Transverse colon (tissue), 4 donors: ENCODE measurements around the gene PLIN5. TPM values are rescaled to one million over a fixed set of nuclear protein-coding genes. Genes with fewer than 3 reads are reported as not detected.
"Not testable (repeated sequence)": the region's sequence is repeated elsewhere in the genome, so short reads cannot be mapped to it uniquely, and the experiment has no call there.

Experiments
- DNase-seq: peaks from one replicate; pipeline ENCODE4 v3.0.0-alpha.2; 2019
- H3K27ac ChIP-seq, 4 donors: fragments of 200-600 bp; sonication (generic); 2 replicates each; pipeline ENCODE4 v1.5.1; 2016 to 2018; ENCODE audit warnings: inconsistent platforms in 4 of 4
- H3K27me3 ChIP-seq: fragments of 200-600 bp; sonication (generic); 2 replicates; pipeline ENCODE4 v1.5.1; 2017; ENCODE audit warnings: inconsistent platforms
- H3K36me3 ChIP-seq, 4 donors: fragments of 200-600 bp; sonication (generic); 2 replicates each; pipeline ENCODE4 v1.5.1; 2017 to 2019; ENCODE audit warnings: inconsistent platforms in 4 of 4
- H3K4me1 ChIP-seq, 4 donors: fragments of 200-600 bp; sonication (generic); 2 replicates each; pipeline ENCODE4 v1.5.1; 2017 to 2020; ENCODE audit warnings: inconsistent platforms in 4 of 4
- H3K4me3 ChIP-seq, 4 donors: fragments of 200-600 bp; sonication (generic); 1 replicate in 1 of 4; 2 replicates in 3 of 4; pipeline versions ENCODE4 v1.5.1 to v1.6.1; 2017 to 2019; ENCODE audit warnings: inconsistent platforms in 4 of 4
- H3K9me3 ChIP-seq, 2 donors: fragments of 200-600 bp; sonication (generic); 2 replicates each; pipeline ENCODE4 v1.5.1; 2017 to 2019; ENCODE audit warnings: inconsistent platforms in 2 of 2
- CTCF ChIP-seq, 5 experiments: fragments of 200-600 bp in 3 of 5; fragments of 450-650 bp in 2 of 5; sonication (generic) in 3 of 5; IDR thresholded peaks; 1 replicate in 2 of 5; 2 replicates in 3 of 5; pipeline ENCODE4 v1.5.1; 2016 to 2017; ENCODE audit warnings: antibody characterized with exemption in 5 of 5, inconsistent platforms in 3 of 5, mild to moderate bottlenecking in 2 of 5, moderate library complexity in 1 of 5
- EP300 ChIP-seq: sonication (generic); formaldehyde crosslinking; IDR thresholded peaks from one replicate; pipeline ENCODE4 v1.6.1; 2017; ENCODE audit warnings: antibody characterized with exemption, low read depth
- POLR2A ChIP-seq: fragments of 450-650 bp; IDR thresholded peaks from one replicate; pipeline ENCODE4 v1.6.1; 2016; ENCODE audit warnings: antibody characterized with exemption, mild to moderate bottlenecking, moderate library complexity
- POLR2AphosphoS5 ChIP-seq, 3 donors: sonication (generic); formaldehyde crosslinking; IDR thresholded peaks; one replicate each; pipeline ENCODE4 v1.6.1; 2016; ENCODE audit warnings: antibody characterized with exemption in 3 of 3
- WGBS, 2 donors: methylation state at CpG; one replicate each; pipeline ENCODE4 v1.1.5; 2018; ENCODE audit warnings: low coverage in 1 of 2; 5-methylcytosine and 5-hydroxymethylcytosine counted together
- in situ Hi-C, 4 donors: fragments of 200-750 bp; cut with MboI; loops; one replicate each; pipeline versions ENCODE4 v1.15.0 to v1.15.1; 2017; ENCODE audit warnings: low sequenced_read_pairs in 3 of 4, low pct_ligation_motif_present in 1 of 4, low pct_unique_long_range_greater_than_20kb in 1 of 4
- intact Hi-C: fragments of 100-400 bp; cut with DNase I; formaldehyde crosslinking; loops from one replicate; pipeline ENCODE4 v1.15.1; 2023; ENCODE audit warnings: low total_unique reads
- total RNA-seq, 4 donors: library from RNA; depleted of rRNA; stranded (reverse); fragments of >200 nt; gene quantifications; one replicate each; pipeline ENCODE4 v1.1.0, GENCODE V29; 2016

PLIN5 gene
- total RNA-seq, 4 donors from 2014 or later, result 2.7 to 6.7 (median 6.0) TPM; not detected in 1

- no peak for DNase-seq
- in situ Hi-C loops, result no loop called here
- intact Hi-C loops, result no loop called here
- Histone ChIP-seq H3K27me3 (peaks cover 16% of the 10 kb centered on the region), H3K9me3 (no peaks in the 10 kb centered on the region), H3K4me3 (no peak overlapping the region), H3K27ac (no peak overlapping the region), H3K4me1 (no peaks in the 10 kb centered on the region), H3K36me3 (no peaks in the 10 kb centered on the region)
- TF ChIP-seq POLR2A, result no peak
- 70 to 72% methylated on average over 4 to 7 of the region's 7 CpGs for WGBS, 2 donors
These were observed 33.9 kb upstream of the PLIN5 start for GRCh38 chr19:4568886-4569285.

DNA sequence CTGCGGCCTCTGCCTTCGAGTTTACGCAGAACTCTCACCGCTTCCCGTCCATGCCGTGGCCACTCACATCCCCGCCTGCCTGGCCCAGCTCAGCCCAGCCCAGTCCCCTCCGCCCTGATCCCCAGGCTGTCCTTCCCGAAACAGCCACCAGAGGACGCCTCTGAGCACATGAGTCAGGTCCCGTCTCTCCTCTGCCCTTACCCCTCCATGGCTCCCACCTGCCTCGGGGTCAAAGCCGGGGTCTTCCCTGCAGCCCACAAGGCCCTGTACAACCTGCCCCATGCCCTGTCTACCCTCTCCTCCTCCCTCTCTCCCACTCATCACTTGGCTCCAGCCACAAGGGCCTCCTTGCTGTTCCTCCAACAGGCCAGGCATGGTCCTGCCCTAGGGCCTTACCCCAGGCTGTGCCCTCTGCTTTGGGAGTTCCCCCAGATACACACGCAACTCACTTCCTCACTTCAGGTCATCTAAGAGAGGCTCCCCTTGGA lies 32.6 kb upstream of the PLIN5 start:
- peak overlapping the region in 1 of 4 donors; percentile 25 for H3K27ac ChIP-seq
- intact Hi-C loops (no loop called here), in situ Hi-C loops (no loop called here)
- TF ChIP-seq CTCF (IDR thresholded peaks at IDR 0.05), result peak; percentile 58 to 77 (median 72)
- no peak for TF ChIP-seq POLR2AphosphoS5 (IDR thresholded peaks at IDR 0.05)
- TF ChIP-seq POLR2A, result no peak
- TF ChIP-seq EP300, result no peak
- H3K9me3 ChIP-seq, result no peaks in the 10 kb centered on the region
- no peaks in the 10 kb centered on the region for H3K4me1 ChIP-seq
- peaks cover 5% of the 10 kb centered on the region for H3K27me3 ChIP-seq
- H3K36me3 ChIP-seq, result no peaks in the 10 kb centered on the region
- DNase-seq, result peak; percentile 71
- no peak overlapping the region for H3K4me3 ChIP-seq
- WGBS, 2 donors, result 45% methylated on average over 14 of the region's 14 CpGs; no CpG with 5 or more reads in 1 of the 2 donors

GRCh38 chr19:4566402-4567051 lies 31.5 kb upstream of the PLIN5 start:
- no peak for TF ChIP-seq POLR2AphosphoS5 (IDR thresholded peaks at IDR 0.05)
- TF ChIP-seq POLR2A, result no peak
- TF ChIP-seq CTCF (IDR thresholded peaks at IDR 0.05), result no peak
- no peak for TF ChIP-seq EP300
- intact Hi-C loops, result no loop called here
- Histone ChIP-seq H3K4me3 (no peak overlapping the region), H3K36me3 (no peaks in the 10 kb centered on the region), H3K27ac (no peak overlapping the region), H3K27me3 (peaks cover 5% of the 10 kb centered on the region), H3K4me1 (no peaks in the 10 kb centered on the region), H3K9me3 (no peaks in the 10 kb centered on the region)
- WGBS, 2 donors, result 72 to 73% methylated on average over 3 to 19 of the region's 35 CpGs
- no peak for DNase-seq
- in situ Hi-C loops, result no loop called here

- 54 to 65% methylated on average over 5 of the region's 5 CpGs for WGBS, 2 donors
- H3K4me3 ChIP-seq, in situ Hi-C loops, H3K27ac ChIP-seq, H3K9me3 ChIP-seq, H3K36me3 ChIP-seq, intact Hi-C loops, H3K27me3 ChIP-seq, DNase-seq, H3K4me1 ChIP-seq: not testable (repeated sequence)
These were observed 28.5 kb upstream of the PLIN5 start for GRCh38 chr19:4563562-4563961.

- H3K4me1 ChIP-seq, in situ Hi-C loops, H3K27me3 ChIP-seq, H3K4me3 ChIP-seq, intact Hi-C loops, H3K36me3 ChIP-seq, H3K9me3 ChIP-seq, H3K27ac ChIP-seq, DNase-seq: not testable (repeated sequence)
- WGBS, 2 donors, result 72% methylated on average over 6 of the region's 7 CpGs; no CpG with 5 or more reads in 1 of the 2 donors
These were observed 27.1 kb upstream of the PLIN5 start for GRCh38 chr19:4562085-4562484.
